Fibroblast of villous mesenchyme (primary cell): ENCODE measurements around the gene RNH1. TPM values are rescaled to one million over a fixed set of nuclear protein-coding genes. Genes with fewer than 3 reads are reported as not detected.
A peak's percentile ranks its signal among the peaks of the same experiment; 100 is the strongest.

Experiments
- DNase-seq: peaks from one replicate; pipeline ENCODE4 v3.0.0-alpha.2; 2010; ENCODE audit warnings: low read depth
- H3K4me3 ChIP-seq: 2 replicates; pipeline ENCODE4 v1.5.1; 2011; ENCODE audit warnings: low read depth, mild to moderate bottlenecking, low read length
- CTCF ChIP-seq: IDR thresholded peaks from 2 replicates; pipeline ENCODE4 v1.5.1; 2012; ENCODE audit warnings: low read depth, mild to moderate bottlenecking, low read length; ENCODE audit not compliant: insufficient read depth
- total RNA-seq: library from RNA; depleted of rRNA; stranded (reverse); fragments of >200 nt; gene quantifications from 2 replicates; pipeline ENCODE4 v1.2.3, GENCODE V29; 2012

The RNH1 gene
- total RNA-seq, 1 donor, result 259 TPM

- H3K4me3 ChIP-seq, result no peak overlapping the region
- no peak for TF ChIP-seq CTCF
- DNase-seq, result no peak
Observed at GRCh38 chr11:495537-495931, 11.5 kb downstream of the RNH1 start.

- no peak overlapping the region for H3K4me3 ChIP-seq
- no peak for TF ChIP-seq CTCF
- DNase-seq, result peak; percentile 25
Observed at GRCh38 chr11:494761-495536, 12.1 kb downstream of the RNH1 start.

GRCh38 chr11:492427-493226, 14.4 kb downstream of the RNH1 start:
- DNase-seq, result no peak
- TF ChIP-seq CTCF, result no peak
- H3K4me3 ChIP-seq, result no peak overlapping the region

DNA sequence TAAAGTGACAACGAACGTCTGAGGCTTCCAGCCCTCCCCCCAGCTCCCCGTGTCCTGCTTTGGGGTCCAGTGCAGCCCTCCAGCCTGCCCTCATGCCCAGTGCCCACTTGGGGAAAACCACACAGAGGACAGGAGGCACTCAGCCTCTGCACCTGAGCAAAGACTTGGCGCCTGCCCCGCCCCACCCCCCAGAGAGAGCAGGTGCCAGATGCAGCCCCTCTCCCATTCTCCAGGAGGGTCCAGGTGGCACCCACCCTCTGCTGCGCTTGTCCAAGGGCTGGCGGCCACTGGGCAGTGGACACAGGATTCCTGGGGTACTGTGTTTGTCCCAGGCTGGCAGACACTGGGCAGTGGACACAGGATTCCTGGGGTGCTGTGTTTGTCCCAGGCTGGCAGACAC, 15.7 kb downstream of the RNH1 start:
- H3K4me3 ChIP-seq, result no peak overlapping the region
- no peak for DNase-seq
- TF ChIP-seq CTCF, result no peak

GRCh38 chr11:490930-491260, 16.1 kb downstream of the RNH1 start:
- no peak for TF ChIP-seq CTCF
- no peak for DNase-seq
- H3K4me3 ChIP-seq, result no peak overlapping the region

- no peak for TF ChIP-seq CTCF
- no peak overlapping the region for H3K4me3 ChIP-seq
- DNase-seq, result no peak
Observed at GRCh38 chr11:490186-490929, 16.7 kb downstream of the RNH1 start.
